Astrocyte of the spinal cord (primary cell): Measurements from ENCODE around the gene LRRC74A.

Source experiments
- DNase-seq: peaks from one replicate; pipeline ENCODE4 v3.0.0; 2011; ENCODE audit warnings: low read depth, low spot score
- H3K4me3 ChIP-seq: 2 replicates; pipeline ENCODE4 v1.5.1; 2011; ENCODE audit warnings: low read depth, mild to moderate bottlenecking, low read length, moderate library complexity
- in situ Hi-C: cut with HindIII; loops from 2 replicates; pipeline ENCODE4 v1.10.0; 2017; ENCODE audit warnings: low sequenced_read_pairs
- TF ChIP-seq, protein P1 (sequence below): IDR thresholded peaks from 2 replicates; pipeline ENCODE4 v1.5.1; 2012; ENCODE audit warnings: low read depth, mild to moderate bottlenecking, low read length, inconsistent platforms

The LRRC74A gene

DNA sequence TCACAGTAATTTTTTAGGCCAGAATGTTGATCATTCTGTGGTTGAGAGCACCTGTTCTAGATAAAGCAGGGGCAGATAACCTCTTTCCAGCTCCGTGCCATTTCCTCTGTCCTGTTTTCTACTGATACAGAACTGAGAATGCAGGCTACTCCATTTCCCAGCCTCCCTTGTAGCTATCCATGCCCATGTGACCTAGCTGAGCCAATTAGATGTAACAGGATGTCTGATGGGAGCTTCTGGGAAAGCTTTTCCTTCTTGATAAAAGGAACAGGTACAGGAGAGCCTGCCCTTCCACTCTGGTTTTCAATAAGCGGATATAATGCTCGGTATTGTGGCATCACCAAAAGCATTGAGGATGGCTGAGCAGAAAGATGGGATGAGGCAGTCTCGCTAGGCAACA lies 54.2 kb downstream of the LRRC74A start:
- no peak for DNase-seq
- in situ Hi-C loops, result no loop called here
- TF ChIP-seq, protein P1, sequence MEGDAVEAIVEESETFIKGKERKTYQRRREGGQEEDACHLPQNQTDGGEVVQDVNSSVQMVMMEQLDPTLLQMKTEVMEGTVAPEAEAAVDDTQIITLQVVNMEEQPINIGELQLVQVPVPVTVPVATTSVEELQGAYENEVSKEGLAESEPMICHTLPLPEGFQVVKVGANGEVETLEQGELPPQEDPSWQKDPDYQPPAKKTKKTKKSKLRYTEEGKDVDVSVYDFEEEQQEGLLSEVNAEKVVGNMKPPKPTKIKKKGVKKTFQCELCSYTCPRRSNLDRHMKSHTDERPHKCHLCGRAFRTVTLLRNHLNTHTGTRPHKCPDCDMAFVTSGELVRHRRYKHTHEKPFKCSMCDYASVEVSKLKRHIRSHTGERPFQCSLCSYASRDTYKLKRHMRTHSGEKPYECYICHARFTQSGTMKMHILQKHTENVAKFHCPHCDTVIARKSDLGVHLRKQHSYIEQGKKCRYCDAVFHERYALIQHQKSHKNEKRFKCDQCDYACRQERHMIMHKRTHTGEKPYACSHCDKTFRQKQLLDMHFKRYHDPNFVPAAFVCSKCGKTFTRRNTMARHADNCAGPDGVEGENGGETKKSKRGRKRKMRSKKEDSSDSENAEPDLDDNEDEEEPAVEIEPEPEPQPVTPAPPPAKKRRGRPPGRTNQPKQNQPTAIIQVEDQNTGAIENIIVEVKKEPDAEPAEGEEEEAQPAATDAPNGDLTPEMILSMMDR, result no peak
- H3K4me3 ChIP-seq, result no peak overlapping the region

DNA sequence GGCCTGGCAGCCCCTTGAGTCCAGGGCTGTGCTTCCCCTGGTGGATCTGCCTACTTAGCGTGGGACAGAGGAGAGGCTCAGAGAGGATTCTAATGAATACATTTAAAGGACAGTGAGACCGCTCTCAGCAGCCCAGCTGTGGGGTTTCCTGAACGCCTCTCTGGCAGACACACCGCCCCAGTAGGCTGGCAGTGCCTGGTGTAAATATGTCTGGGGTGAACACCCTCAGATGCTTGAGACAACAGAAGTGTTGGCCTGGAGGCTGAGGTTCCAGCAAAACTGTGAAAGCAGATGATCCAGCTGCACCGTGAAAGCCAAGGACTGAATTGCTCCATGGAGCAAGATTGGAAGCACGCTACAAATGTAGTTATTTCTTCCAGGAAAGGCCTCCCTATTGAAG lies 55.1 kb downstream of the LRRC74A start:
- no peak overlapping the region for H3K4me3 ChIP-seq
- no peak for DNase-seq
- TF ChIP-seq, protein P1, result no peak
- in situ Hi-C loops, result no loop called here

- TF ChIP-seq, protein P1, result no peak
- in situ Hi-C loops, result no loop called here
- DNase-seq, result no peak
- no peak overlapping the region for H3K4me3 ChIP-seq
These were observed 56.4 kb downstream of the LRRC74A start for GRCh38 chr14:76882651-76883050.

DNA sequence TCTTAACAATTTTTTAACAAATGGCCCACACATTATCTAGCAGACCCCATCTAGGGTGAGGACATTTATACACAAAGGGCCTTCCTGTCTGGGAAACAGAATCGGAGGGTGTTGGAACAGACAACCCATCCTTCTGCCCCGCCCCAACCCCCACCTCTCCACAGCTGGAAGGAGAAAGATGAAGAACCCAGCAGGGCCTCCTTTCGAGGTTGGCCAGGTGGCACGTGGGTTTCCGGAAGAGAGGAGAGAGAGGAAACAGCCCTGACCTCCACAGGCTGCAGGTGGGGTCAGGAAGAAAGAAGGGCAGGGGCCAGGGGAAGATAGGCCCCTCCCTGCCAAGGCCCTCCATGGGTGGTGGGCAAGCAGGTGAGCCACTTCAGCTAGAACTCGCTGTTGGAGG lies 57.2 kb downstream of the LRRC74A start:
- TF ChIP-seq, protein P1, result no peak
- H3K4me3 ChIP-seq, result no peak overlapping the region
- in situ Hi-C loops, result no loop called here
- no peak for DNase-seq

DNA sequence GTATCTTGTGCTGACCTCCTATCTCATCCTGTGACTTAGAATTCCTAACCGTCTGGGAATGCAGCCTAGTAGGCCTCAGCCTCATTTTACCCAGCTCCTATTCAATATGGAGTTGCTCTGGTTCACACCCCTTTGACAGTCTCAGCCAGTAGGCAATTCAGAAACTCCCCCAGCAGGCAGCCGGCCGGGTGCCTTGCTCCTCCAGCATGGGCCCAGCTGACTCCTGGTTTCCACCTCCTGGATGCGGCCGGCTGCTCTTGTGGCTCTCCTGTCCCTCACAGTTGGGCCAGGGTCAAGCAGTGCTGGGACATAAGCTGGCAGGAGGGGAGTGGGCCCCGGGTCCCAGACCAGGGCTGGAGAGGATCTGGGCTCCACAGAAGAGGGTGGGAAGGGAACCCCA lies 58.2 kb downstream of the LRRC74A start:
- no peak for DNase-seq
- TF ChIP-seq, protein P1, result no peak
- no peak overlapping the region for H3K4me3 ChIP-seq
- in situ Hi-C loops, result no loop called here

DNA sequence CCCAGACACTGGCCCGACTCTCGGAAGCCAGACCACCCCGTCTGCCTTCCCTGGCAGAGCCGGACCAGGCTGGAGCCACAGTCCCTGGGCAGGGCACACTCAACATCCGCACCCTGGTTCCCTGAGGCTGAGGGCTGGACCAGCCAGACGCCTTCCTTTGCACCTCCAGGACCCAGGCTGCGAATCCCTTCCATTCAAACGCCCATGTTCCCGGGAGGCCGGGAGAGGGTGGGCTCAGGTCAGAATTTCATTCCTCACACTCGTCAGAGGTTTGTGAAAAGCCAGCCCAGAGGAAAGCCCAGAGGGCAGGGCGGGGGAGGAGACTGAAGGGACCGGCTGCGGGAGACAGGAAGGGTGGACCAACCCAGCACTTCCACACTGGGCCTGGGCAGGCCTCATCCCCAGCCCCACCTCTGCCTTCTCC lies 58.7 kb downstream of the LRRC74A start:
- TF ChIP-seq, protein P1, result no peak
- in situ Hi-C loops, result no loop called here
- H3K4me3 ChIP-seq, result no peak overlapping the region

GRCh38 chr14:76887191-76887590 lies 61.0 kb downstream of the LRRC74A start:
- in situ Hi-C loops, result no loop called here
- TF ChIP-seq, protein P1, result no peak
- no peak for DNase-seq

More for the DNA sequence above, 58.7 kb downstream of the LRRC74A start:
- DNase-seq, result no peak

More at GRCh38 chr14:76887191-76887590, 61.0 kb downstream of the LRRC74A start:
- no peak overlapping the region for H3K4me3 ChIP-seq
